Bronchial epithelial cell (primary cell): ENCODE measurements around the gene MAGIX. TPM values are rescaled to one million over a fixed set of nuclear protein-coding genes. Genes with fewer than 3 reads are reported as not detected.
A peak's percentile ranks its signal among the peaks of the same experiment; 100 is the strongest.
"Not testable (repeated sequence)": the region's sequence is repeated elsewhere in the genome, so short reads cannot be mapped to it uniquely, and the experiment has no call there.

Experiments
- DNase-seq: peaks from one replicate; pipeline ENCODE4 v3.0.0-alpha.2; 2010; ENCODE audit warnings: low read depth
- FAIRE-seq: peaks from 2 replicates; lab custom pipeline; 2011; peaks lifted over from hg19 to GRCh38; lab: Jason Lieb, UNC
- H3K27me3 ChIP-seq: 2 replicates; pipeline ENCODE4 v1.5.1; 2011; ENCODE audit warnings: low read length; ENCODE audit not compliant: control insufficient read depth, insufficient read depth
- H3K36me3 ChIP-seq: 2 replicates; pipeline ENCODE4 v1.5.1; 2011; ENCODE audit warnings: low read length; ENCODE audit not compliant: control insufficient read depth, insufficient read depth
- H3K4me3 ChIP-seq: 2 replicates; pipeline ENCODE4 v1.5.1; 2011; ENCODE audit warnings: mild to moderate bottlenecking, low read depth, low read length, control low read depth
- CTCF ChIP-seq: IDR thresholded peaks from 2 replicates; pipeline ENCODE4 v1.5.1; 2011; ENCODE audit warnings: mild to moderate bottlenecking, moderate library complexity, low read length, control low read depth, inconsistent platforms; ENCODE audit not compliant: insufficient read depth, severe bottlenecking
- total RNA-seq: library from RNA; depleted of rRNA; stranded (reverse); fragments of >200 nt; gene quantifications from 2 replicates; pipeline ENCODE4 v1.2.1, GENCODE V29; 2014

Gene MAGIX
- 3.7 and 4.6 TPM in 2 replicates for total RNA-seq

GRCh38 chrX:49162620-49163019, at the start of gene MAGIX:
TSS of gene MAGIX (plus strand) at chrX:49162758. CDS start at chrX:49162890, 132 bp downstream.
- no peaks in the 10 kb centered on the region for H3K27me3 ChIP-seq
- no peaks in the 10 kb centered on the region for H3K36me3 ChIP-seq
- no peak for TF ChIP-seq CTCF
- peak within 1 kb of the TSS; percentile 40 for H3K4me3 ChIP-seq
- DNase-seq (no peak), FAIRE-seq (no peak)

GRCh38 chrX:49116076-49116475, 46.5 kb upstream of the MAGIX start:
- Histone ChIP-seq H3K36me3 (peaks cover 6% of the 10 kb centered on the region), H3K4me3 (no peak overlapping the region), H3K27me3 (no peaks in the 10 kb centered on the region)
- no peak for TF ChIP-seq CTCF
- DNase-seq (no peak), FAIRE-seq (no peak)

GRCh38 chrX:49116716-49117115, 45.8 kb upstream of the MAGIX start:
- Histone ChIP-seq H3K27me3 (no peaks in the 10 kb centered on the region), H3K4me3 (no peak overlapping the region), H3K36me3 (peaks cover 6% of the 10 kb centered on the region)
- DNase-seq: no peak
- no peak for TF ChIP-seq CTCF
- no peak for FAIRE-seq

GRCh38 chrX:49117581-49117980, 45.0 kb upstream of the MAGIX start:
- FAIRE-seq (no peak), DNase-seq (no peak)
- Histone ChIP-seq H3K36me3 (peaks cover 6% of the 10 kb centered on the region), H3K27me3 (no peaks in the 10 kb centered on the region), H3K4me3 (no peak overlapping the region)
- TF ChIP-seq CTCF: no peak

GRCh38 chrX:49120091-49120490, 42.5 kb upstream of the MAGIX start:
- H3K27me3 ChIP-seq: no peaks in the 10 kb centered on the region
- FAIRE-seq (no peak), DNase-seq (no peak)
- H3K4me3 ChIP-seq: no peak overlapping the region
- TF ChIP-seq CTCF: no peak
- H3K36me3 ChIP-seq: peaks cover 2% of the 10 kb centered on the region

- no peak overlapping the region for H3K4me3 ChIP-seq
- TF ChIP-seq CTCF: no peak
- FAIRE-seq (no peak), DNase-seq (no peak)
- H3K36me3 ChIP-seq: no peaks in the 10 kb centered on the region
- H3K27me3 ChIP-seq: no peaks in the 10 kb centered on the region
Measured at GRCh38 chrX:49122499-49122898, 40.1 kb upstream of the MAGIX start.

- FAIRE-seq, H3K36me3 ChIP-seq, H3K4me3 ChIP-seq, DNase-seq, H3K27me3 ChIP-seq: not testable (repeated sequence)
Measured at GRCh38 chrX:49127742-49128258, 34.8 kb upstream of the MAGIX start.
